GM21723 (cell line): ENCODE data around the gene ZFP62.
A peak's percentile ranks its signal among the peaks of the same experiment; 100 is the strongest.
"Not testable (repeated sequence)": the region's sequence is repeated elsewhere in the genome, so short reads cannot be mapped to it uniquely, and the experiment has no call there.

ENCODE experiments used
- ATAC-seq: cut with Tn5 transposase; IDR thresholded peaks from one replicate; pipeline ENCODE4 v1.9.1; 2021; ENCODE audit warnings: mild to moderate bottlenecking, moderate library complexity; ENCODE audit not compliant: unreplicated experiment

Gene ZFP62

GRCh38 chr5:180831139-180832093, 29.7 kb downstream of the ZFP62 start:
- ATAC-seq, result peak; percentile 77

- ATAC-seq, result peak; percentile 42
Measured at GRCh38 chr5:180830253-180831138, 30.6 kb downstream of the ZFP62 start.

- no peak for ATAC-seq
Measured at GRCh38 chr5:180829726-180830125, 31.4 kb downstream of the ZFP62 start.

- ATAC-seq, result not testable (repeated sequence)
Measured at GRCh38 chr5:180828756-180829531, 32.1 kb downstream of the ZFP62 start.

- not testable (repeated sequence) for ATAC-seq
Measured at GRCh38 chr5:180827374-180827773, 33.7 kb downstream of the ZFP62 start.

- no peak for ATAC-seq
Measured at GRCh38 chr5:180825768-180826525, 35.1 kb downstream of the ZFP62 start.

- no peak for ATAC-seq
Measured at GRCh38 chr5:180824630-180825476, 36.2 kb downstream of the ZFP62 start.

- no peak for ATAC-seq
Measured at GRCh38 chr5:180823940-180824629, 37.0 kb downstream of the ZFP62 start.

- no peak for ATAC-seq
Measured at GRCh38 chr5:180823346-180823745, 37.7 kb downstream of the ZFP62 start.

GRCh38 chr5:180821538-180821937, 39.5 kb downstream of the ZFP62 start:
- ATAC-seq, result no peak

GRCh38 chr5:180820788-180821321, 40.2 kb downstream of the ZFP62 start:
- peak; percentile 83 for ATAC-seq

- no peak for ATAC-seq
Measured at GRCh38 chr5:180818677-180819341, 42.3 kb downstream of the ZFP62 start.

- no peak for ATAC-seq
Measured at GRCh38 chr5:180817893-180818674, 43.0 kb downstream of the ZFP62 start.

- ATAC-seq, result peak; percentile 33
Measured at GRCh38 chr5:180816608-180817534, 44.2 kb downstream of the ZFP62 start.

GRCh38 chr5:180815293-180815917, 45.7 kb downstream of the ZFP62 start:
- ATAC-seq, result no peak
